ENCODE measurements around the gene IGF2BP2.
"Not testable (repeated sequence)": the region's sequence is repeated elsewhere in the genome, so short reads cannot be mapped to it uniquely, and the experiment has no call there.

- not testable (repeated sequence) for TF ChIP-seq CTCF (IDR thresholded peaks at IDR 0.05 in 2 of 3, conservative IDR thresholded peaks at IDR 0.05 in 1 of 3; ENCODE audit: borderline replicate concordance in 1 of 3, insufficient read depth in 1 of 3, low read depth in 2 of 3, low read length in 2 of 3); REST (IDR thresholded peaks at IDR 0.05; ENCODE audit: low read depth); POLR2A (IDR thresholded peaks at IDR 0.05; ENCODE audit: borderline replicate concordance, extremely low read depth, insufficient read depth, insufficient read length); EZH2phosphoT487 (IDR thresholded peaks at IDR 0.05; ENCODE audit: borderline replicate concordance); MAX (IDR thresholded peaks at IDR 0.05); EZH2 (IDR thresholded peaks at IDR 0.05); RAD21 (IDR thresholded peaks at IDR 0.05; ENCODE audit: low read depth); ZNF274 (IDR thresholded peaks at IDR 0.05; ENCODE audit: low read depth, low read length); CEBPB (IDR thresholded peaks at IDR 0.05; ENCODE audit: low read depth)
Observed at GRCh38 chr3:185661296-185661695, 163.5 kb downstream of the IGF2BP2 start.

Data from HCT116 (cell line).